K562 (cell line): Measurements from ENCODE around the gene CORO6. TPM values are rescaled to one million over a fixed set of nuclear protein-coding genes. Genes with fewer than 3 reads are reported as not detected.

Experiments used
- ATAC-seq: fragments of 200-7000 bp; cut with Tn5 transposase; 3 replicates; pipeline ENCODE4 v1.9.1; 2020; ENCODE audit warnings: moderate library complexity
- BruUV-seq: library from RNA; stranded (reverse); fragments of 400-500 nt; replicated peaks from 2 replicates; lab custom pipeline; 2021; lab: Mats Ljungman, UMichigan
- CTCF ChIA-PET: fragments of 300-600 bp; formaldehyde crosslinking; extraction: SDS; loops from one replicate; lab custom pipeline; 2021; ENCODE audit warnings: low intra/inter-chr PET ratio; lab: Yijun Ruan, JAX
- POLR2A ChIA-PET: fragments of 300-600, 350-650 bp; sonication (Branson Sonifier 250); formaldehyde crosslinking; extraction: SDS; loops from one replicate; lab custom pipeline; 2021; ENCODE audit warnings: antibody characterized with exemption, inconsistent platforms; lab: Yijun Ruan, JAX
- DNase-seq, 4 experiments: peaks; one replicate each; pipeline versions ENCODE4 v3.0.0 to v3.0.0-alpha.2; 2011 to 2018; ENCODE audit warnings: low spot score in 3 of 4, mixed read lengths in 3 of 4; ENCODE audit errors: extremely low read depth in 1 of 4
- FAIRE-seq: peaks from 2 replicates; lab custom pipeline; 2011; peaks lifted over from hg19 to GRCh38; lab: Jason Lieb, UNC
- H2AFZ ChIP-seq: 2 replicates; pipeline ENCODE4 v1.6.0; 2011; ENCODE audit warnings: low read depth, low read length, control low read depth, inconsistent platforms
- H3K27ac ChIP-seq: fragments of 200-600 bp; 3 replicates; pipeline ENCODE4 v1.8.0; 2011; ENCODE audit warnings: low read depth, mild to moderate bottlenecking, control low read depth, inconsistent platforms, low read length, moderate library complexity, mixed read lengths; ENCODE audit errors: extremely low read depth
- H3K27me3 ChIP-seq, 2 experiments: fragments of 300-600 bp in 1 of 2; 2 replicates in 1 of 2; 3 replicates in 1 of 2; pipeline versions ENCODE4 v1.6.0 to v1.8.0; 2011; ENCODE audit warnings: inconsistent platforms in 2 of 2, low read length in 2 of 2, mild to moderate bottlenecking in 1 of 2, mixed read lengths in 1 of 2, moderate library complexity in 1 of 2; ENCODE audit not compliant: control insufficient read depth in 2 of 2, insufficient read depth in 2 of 2
- H3K36me3 ChIP-seq: fragments of 300-600 bp; 3 replicates; pipeline ENCODE4 v1.8.0; 2011; ENCODE audit warnings: mild to moderate bottlenecking, low read length, inconsistent platforms; ENCODE audit not compliant: control insufficient read depth, insufficient read depth
- H3K4me1 ChIP-seq, 2 experiments: fragments of 200-600 bp in 1 of 2; replicated peaks in 1 of 2; 2 replicates in 1 of 2; 3 replicates in 1 of 2; pipeline versions ENCODE4 v1.5.1 to v1.8.0; 2011; ENCODE audit warnings: inconsistent platforms in 2 of 2, low read length in 2 of 2, mild to moderate bottlenecking in 1 of 2, mixed read lengths in 1 of 2, moderate library complexity in 1 of 2; ENCODE audit not compliant: control insufficient read depth in 2 of 2, insufficient read depth in 2 of 2
- H3K4me2 ChIP-seq: 2 replicates; pipeline ENCODE4 v1.6.1; 2011; ENCODE audit warnings: low read length, control low read depth, inconsistent platforms, mixed read lengths; ENCODE audit not compliant: insufficient read depth
- H3K4me3 ChIP-seq: fragments of 200-600 bp; sonication (generic), shearing (Covaris generic); 2 replicates; pipeline ENCODE4 v1.5.1; 2016; ENCODE audit warnings: control low read depth, inconsistent platforms
- H3K79me2 ChIP-seq: fragments of 200-600 bp; 3 replicates; pipeline ENCODE4 v1.8.0; 2011; ENCODE audit warnings: low read length, inconsistent platforms; ENCODE audit not compliant: control insufficient read depth, insufficient read depth
- H3K9ac ChIP-seq, 2 experiments: 2 replicates each; pipeline versions ENCODE4 v1.6.0 to v1.6.1; 2011; ENCODE audit warnings: low read depth in 2 of 2, low read length in 2 of 2, control low read depth in 1 of 2, inconsistent platforms in 1 of 2, mild to moderate bottlenecking in 1 of 2, mixed read lengths in 1 of 2; ENCODE audit not compliant: insufficient read depth in 1 of 2
- H3K9me1 ChIP-seq: one replicate; pipeline ENCODE4 v1.6.0; 2011; ENCODE audit warnings: inconsistent platforms, mild to moderate bottlenecking, low read length, moderate library complexity; ENCODE audit not compliant: control insufficient read depth, insufficient read depth
- H3K9me3 ChIP-seq: replicated peaks from 2 replicates; pipeline ENCODE4 v1.5.1; 2011; ENCODE audit warnings: low read depth, low read length, inconsistent platforms; ENCODE audit not compliant: control insufficient read depth, insufficient read depth
- H4K20me1 ChIP-seq: replicated peaks from 2 replicates; pipeline ENCODE4 v1.6.1; 2011; ENCODE audit warnings: low read length, inconsistent platforms, mixed read lengths; ENCODE audit not compliant: control insufficient read depth, insufficient read depth
- CTCF ChIP-seq, 3 experiments: IDR thresholded peaks in 2 of 3; conservative IDR thresholded peaks in 1 of 3; 2 replicates each; pipeline ENCODE4 v1.5.1; 2011 to 2012; ENCODE audit warnings: low read length in 3 of 3, mild to moderate bottlenecking in 3 of 3, control low read depth in 2 of 3, improper control_type of control experiment in 1 of 3, inconsistent platforms in 1 of 3, low read depth in 1 of 3, mixed read lengths in 1 of 3, moderate library complexity in 1 of 3; ENCODE audit not compliant: insufficient read depth in 2 of 3
- PBX2 ChIP-seq, 2 experiments: IDR thresholded peaks in 1 of 2; conservative IDR thresholded peaks in 1 of 2; 2 replicates each; pipeline ENCODE4 v1.6.1; 2016; ENCODE audit warnings: low read depth in 2 of 2, mild to moderate bottlenecking in 1 of 2, missing compliant biosample characterization in 1 of 2, missing genetic modification characterization in 1 of 2, moderate library complexity in 1 of 2
- WGBS: fragments of 100-300 bp; shearing (Covaris generic); methylation state at CpG from one replicate; pipeline ENCODE4 v1.1.6; 2016; ENCODE audit warnings: low coverage, mixed read lengths; ENCODE audit not compliant: insufficient coverage; ENCODE audit errors: missing lambda C conversion rate; 5-methylcytosine and 5-hydroxymethylcytosine counted together
- in situ Hi-C: fragments of 300-500 bp; cut with MboI; formaldehyde crosslinking; loops from 4 replicates; pipeline ENCODE4 v1.15.0; 2018; ENCODE audit warnings: inconsistent platforms, mixed read lengths
- intact Hi-C: fragments of 100-400 bp; cut with micrococcal nuclease; formaldehyde crosslinking; loops from 2 replicates; pipeline ENCODE4 v1.14.2; 2022
- polyA plus RNA-seq, 8 experiments: library from polyadenylated mRNA; depleted of rRNA in 4 of 8; stranded (reverse) in 5 of 8; unstranded in 3 of 8; fragments of >200 nt; fragmentation: Nextera tagmentation in 2 of 8; fragmentation: Illumina TruSeq in 1 of 8; extraction: Ambion mirVana in 2 of 8; extraction: Trizol in 1 of 8; gene quantifications; 2 replicates each; pipeline versions ENCODE4 v1.2.1 to v1.2.3, GENCODE V29; 2011 to 2014; ENCODE audit warnings: inconsistent platforms in 1 of 8, missing spikeins in 1 of 8
- total RNA-seq, 7 experiments: library from RNA; depleted of rRNA in 6 of 7; stranded (reverse); fragments of >200 nt in 6 of 7; fragmentation: Illumina TruSeq in 2 of 7; extraction: Trizol in 2 of 7; gene quantifications; 2 replicates each; pipeline versions ENCODE4 v1.2.1 to v1.2.3, GENCODE V29; 2011 to 2021; ENCODE audit warnings: low replicate concordance in 1 of 7

CORO6 gene
- total and polyA plus RNA-seq, 9 of the 15 experiments (the other 6 are each of a cell fraction or from before 2014, with no cell fraction given) = 0.04 to 11.9 (median 2.4) TPM

DNA sequence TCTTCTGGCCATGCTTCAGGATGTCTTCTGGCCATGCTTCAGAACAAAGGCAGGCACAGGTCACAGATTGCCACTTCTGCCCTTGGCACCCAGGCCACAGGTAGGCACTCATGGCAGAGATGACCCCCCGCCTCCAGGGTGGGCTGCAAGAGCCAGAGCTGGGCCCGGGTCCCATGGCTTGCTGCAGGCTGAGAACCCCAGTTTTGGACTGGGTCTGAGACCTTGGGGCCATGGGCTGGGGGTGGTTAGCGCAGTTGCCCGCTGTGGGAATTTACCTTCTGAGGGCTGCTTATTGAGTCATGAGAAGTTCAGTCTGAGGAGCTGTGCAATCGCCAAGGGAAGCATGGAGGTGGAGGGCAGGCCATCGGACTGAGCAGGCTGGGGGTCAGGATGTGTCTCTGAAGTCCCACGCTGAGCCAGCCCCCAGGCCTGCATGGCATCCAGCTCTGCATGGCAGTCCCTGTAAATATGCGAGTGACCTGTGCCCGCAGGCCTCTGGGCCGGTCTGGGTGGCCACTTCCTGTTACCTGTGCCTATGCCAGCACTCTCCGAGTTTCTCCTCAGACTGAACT lies 28.1 kb downstream of the CORO6 start:
- no peaks in the 10 kb centered on the region for H3K36me3 ChIP-seq
- TF ChIP-seq PBX2 (CRISPR knock-in tag; IDR thresholded peaks at IDR 0.05; ENCODE audit: low read depth) = no peak
- no peak for TF ChIP-seq PBX2 (tag; conservative IDR thresholded peaks at IDR 0.05; ENCODE audit: low read depth)
- 0 out of 6 replicates have a peak, but pooled peaks of 1 of the 3 experiments have one; percentile 4 for TF ChIP-seq CTCF (IDR thresholded peaks at IDR 0.05 in 2 of 3, conservative IDR thresholded peaks at IDR 0.05 in 1 of 3; ENCODE audit: insufficient read depth in 2 of 3, low read depth in 1 of 3, low read length in 3 of 3)
- H3K4me3 ChIP-seq = peak overlapping the region; percentile 63; the same call in 1 of the 2 replicates
- H3K4me2 ChIP-seq = peak overlapping the region; percentile 77
- no peaks in the 10 kb centered on the region for H3K9me3 ChIP-seq
- FAIRE-seq (no peak), DNase-seq (no peak), ATAC-seq (no peak)
- peak overlapping the region in 1 of 2 experiments; percentile 91; a peak in 2 of 4 replicates for H3K9ac ChIP-seq
- ChIA-PET POLR2A (interaction anchor here (0.6 to 1.0 kb wide), 2 partner anchors 65 to 633 kb away, joined by 4 read pairs; no protein-coding TSS in a partner anchor), CTCF (no interaction called here)
- H3K9me1 ChIP-seq = peaks cover 4% of the 10 kb centered on the region
- in situ Hi-C loops = no loop called here
- H3K79me2 ChIP-seq = peaks cover 6% of the 10 kb centered on the region; the same call in 2 of the 3 replicates
- no peak overlapping the region for H2AFZ ChIP-seq
- no peaks in the 10 kb centered on the region for H3K27me3 ChIP-seq
- H3K4me1 ChIP-seq = peaks cover 38 to 76% of the 10 kb centered on the region in 2 experiments
- H4K20me1 ChIP-seq = peaks cover 12% of the 10 kb centered on the region
- intact Hi-C loops = loop anchor here (5.0 kb wide), 1 partner anchor 202 kb away; the partner anchor contains the start of gene TAOK1
- H3K27ac ChIP-seq = no peak overlapping the region
- BruUV-seq = no TSS peak
- 73% methylated on average over 10 of the region's 11 CpGs for WGBS
